NCI-H187 treated with DMSO at 0.1 percent for 48 hours (cell line): Measurements from ENCODE around the gene LEMD3.
"Not testable (repeated sequence)": the region's sequence is repeated elsewhere in the genome, so short reads cannot be mapped to it uniquely, and the experiment has no call there.

Source experiments
- DNase-seq: peaks from one replicate; lab custom pipeline; 2025; lab: John Stamatoyannopoulos, UW

The LEMD3 gene

DNA sequence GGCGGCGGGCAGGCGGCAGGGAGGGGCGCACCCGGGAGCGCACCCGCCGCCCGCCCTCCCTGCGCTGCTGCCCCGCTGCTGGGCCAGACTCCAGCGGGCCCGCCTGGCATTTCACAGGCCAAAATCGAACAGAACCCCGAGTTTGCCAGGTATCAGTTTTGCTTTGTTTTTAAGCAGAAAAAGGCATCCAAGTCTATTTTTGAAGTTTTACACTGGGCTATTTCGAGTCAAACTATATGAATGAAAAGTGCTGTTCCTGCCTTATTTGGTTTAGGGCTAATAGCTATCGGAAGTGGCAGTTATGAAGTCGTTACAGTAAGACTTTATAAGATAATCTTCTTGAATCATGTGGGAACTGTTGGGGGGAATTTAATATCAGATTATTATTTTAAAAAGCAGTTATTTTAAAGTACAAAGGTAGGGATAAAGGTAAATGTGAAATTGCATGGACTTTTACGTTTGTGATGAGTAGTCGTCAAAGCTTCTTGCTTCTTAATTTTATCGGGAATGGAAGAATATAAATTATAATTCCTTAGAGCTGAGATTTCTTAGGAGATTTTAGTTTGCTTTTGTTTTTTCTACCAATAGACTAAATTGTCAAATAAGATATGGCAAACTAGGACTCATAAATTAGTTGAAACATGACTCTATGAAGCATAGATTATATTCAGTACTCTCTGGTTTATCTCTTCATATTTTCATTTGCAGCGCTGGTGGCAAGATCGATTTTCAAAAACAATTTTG is 110.2 kb downstream of the LEMD3 start:
- DNase-seq, result no peak

DNA sequence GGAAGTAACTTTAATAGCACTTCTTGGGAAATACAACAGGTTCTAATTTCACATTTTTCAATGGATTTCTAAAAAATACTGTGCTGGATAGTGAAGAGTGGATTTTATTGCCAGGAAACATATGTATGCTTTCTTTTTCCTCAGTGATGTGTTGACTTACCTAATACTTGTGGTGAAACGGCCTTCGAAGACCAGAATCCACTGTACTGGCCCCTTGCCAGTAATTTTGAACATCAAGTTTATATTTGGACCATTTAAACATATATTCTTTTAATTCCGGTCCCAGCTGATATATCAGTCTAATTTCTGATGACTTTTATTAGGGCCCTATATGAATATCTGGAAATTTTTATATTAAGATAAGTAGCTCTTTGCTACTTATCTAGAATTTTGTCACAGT is 110.9 kb downstream of the LEMD3 start:
- no peak for DNase-seq

DNA sequence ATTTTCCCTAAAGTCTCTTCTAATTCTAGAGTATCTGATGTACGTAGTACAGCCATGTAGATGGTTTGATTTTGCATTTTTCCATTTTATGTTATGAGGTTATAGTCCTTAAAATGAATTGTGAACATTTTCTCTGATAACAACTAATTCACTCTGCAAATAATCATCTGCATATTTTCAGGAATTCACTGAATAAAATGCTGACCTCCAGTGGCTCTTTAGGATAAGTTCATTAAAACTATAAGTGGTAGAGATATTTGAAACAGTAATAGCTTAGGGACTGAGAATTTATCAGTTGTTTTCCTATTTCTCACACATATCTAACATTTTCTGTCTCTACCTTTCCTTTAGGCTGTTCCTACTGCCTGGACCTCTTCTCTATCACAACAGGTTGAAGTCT is 113.5 kb downstream of the LEMD3 start:
- DNase-seq, result no peak

DNA sequence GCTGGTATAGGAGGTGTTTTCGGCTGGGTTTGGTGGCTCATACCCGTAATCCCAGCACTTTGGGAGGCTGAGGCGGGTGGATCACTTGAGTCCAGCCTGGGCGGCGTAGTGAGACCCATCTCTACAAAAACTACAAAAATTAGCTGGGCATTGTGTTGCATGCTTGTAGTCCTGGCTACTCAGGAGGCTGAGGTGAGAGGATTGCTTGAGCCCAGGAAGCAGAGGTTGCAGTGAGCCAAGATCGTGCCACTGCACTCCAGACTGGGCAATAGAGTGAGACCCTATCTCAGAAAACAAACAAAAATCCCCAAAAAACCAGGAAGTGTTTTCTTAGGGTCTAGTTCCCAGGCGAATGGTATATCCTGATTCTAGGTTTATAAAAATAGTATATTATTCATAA is 116.1 kb downstream of the LEMD3 start:
- not testable (repeated sequence) for DNase-seq

DNA sequence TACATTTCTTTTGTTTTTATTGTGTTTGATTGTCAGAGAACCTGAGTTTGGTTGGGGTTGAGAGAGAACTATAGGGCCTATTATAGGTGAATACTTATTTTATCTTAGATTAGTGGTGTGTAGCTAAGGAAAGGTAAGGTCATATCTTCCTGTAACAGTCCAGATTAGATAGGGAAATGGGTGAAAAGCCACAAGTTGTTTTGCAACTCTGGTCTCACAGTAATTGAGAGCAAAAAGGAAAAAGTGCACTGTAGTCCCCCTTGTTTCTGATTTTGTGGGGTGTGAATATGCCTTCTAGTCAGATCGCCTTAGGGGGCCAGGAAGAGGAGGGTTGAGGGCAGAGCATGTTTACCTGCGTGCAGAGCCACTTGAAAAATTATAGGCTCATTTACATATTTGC is 118.0 kb downstream of the LEMD3 start:
- no peak for DNase-seq

DNA sequence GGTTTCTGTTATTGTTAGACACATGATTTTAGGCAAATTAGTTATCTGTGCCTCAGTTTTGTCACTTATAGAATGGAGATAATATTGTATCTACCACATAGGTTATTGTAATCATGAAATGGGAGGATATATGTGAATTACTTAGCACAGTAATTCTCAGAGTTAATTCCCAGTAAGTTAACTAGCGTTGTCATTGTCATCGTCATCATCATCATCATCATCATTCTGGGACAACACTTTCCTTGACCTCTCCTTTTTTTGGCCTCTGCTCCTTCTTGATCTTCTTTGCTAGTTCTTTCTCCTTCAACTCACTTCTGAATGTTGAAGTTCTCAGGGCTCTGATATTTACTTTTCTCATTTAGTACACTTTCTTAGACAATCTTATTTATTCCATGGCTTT is 122.9 kb downstream of the LEMD3 start:
- no peak for DNase-seq

DNA sequence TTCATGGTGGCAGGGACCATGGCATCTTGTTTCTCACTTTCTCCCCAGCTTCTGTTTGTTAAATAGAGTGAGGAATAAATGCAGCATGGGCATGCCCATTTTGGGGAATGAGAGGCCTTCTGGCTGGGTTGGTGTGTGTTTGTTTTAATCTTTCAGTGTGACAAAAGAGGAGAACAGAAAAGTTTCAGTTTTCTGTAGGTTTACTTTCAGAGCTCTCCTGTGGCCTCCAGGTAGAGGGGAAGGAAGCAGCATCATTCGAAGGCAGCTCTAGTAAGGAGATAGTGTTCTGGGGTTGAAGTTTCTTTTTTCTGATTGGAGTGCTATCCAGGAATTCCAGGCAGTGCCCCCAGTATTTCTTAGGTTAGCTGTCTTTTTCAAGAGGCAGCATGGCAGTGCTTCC is 124.4 kb downstream of the LEMD3 start:
- DNase-seq, result no peak

DNA sequence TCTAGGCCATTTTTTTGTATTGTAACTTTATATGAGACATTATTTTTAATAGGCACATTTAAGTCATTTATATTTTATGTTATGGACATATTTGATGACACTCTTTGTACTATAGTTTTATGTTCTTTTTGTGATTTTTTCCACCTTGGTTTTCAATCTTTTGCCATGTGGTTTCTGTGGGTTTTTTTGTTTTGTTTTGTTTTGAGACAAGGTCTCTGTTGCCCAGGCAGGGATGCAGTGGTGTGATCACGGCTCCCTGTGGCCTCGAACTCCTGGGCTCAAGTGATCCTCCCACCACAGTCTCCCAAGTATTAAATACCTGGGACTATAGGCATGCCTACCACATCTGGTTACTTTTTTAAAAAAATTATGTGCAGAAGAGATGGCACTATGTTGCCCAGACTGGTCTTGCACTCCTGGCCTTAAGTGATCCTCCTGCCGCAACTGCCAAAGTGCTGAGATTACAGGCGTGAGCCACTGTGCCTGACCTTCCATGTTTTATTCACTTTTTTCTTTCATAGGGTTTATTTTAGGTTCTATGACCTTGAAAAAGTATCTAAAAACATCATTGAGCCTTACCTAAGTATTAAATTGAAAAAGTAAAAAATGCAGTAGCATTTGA is 125.4 kb downstream of the LEMD3 start:
- DNase-seq, result no peak

DNA sequence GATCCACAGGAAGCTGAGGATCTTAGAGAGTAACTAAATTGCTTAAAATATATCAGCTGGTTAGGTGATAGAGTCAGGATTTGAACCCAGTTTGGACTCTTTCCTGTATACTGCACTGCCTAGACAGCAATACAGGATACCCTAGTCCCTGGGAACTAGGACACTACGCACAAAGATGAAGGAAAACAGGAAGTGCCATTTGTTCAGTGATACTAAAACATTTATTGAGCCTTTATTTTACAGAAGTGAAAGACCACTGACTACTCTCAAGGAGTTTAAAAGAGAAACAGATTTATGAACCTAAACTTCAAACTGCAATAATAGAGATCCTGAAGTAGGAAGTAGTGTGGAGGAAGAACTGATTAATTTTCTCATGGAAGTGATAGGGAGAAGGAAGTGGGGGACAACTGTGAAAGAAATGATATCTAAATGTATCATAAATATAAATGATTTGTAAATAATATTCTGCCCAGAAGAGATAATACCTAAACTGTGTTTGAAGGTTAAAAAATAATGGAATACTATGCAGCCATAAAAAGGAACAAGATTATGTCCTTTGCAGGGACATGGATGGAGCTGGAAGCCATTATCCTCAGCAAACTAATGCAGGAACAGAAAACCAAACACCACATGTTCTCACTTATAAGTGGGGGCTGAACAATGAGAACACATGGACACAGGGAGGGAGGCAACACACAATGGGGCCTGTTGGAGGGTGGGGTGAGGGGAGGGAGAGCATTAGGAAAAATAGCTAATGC is 127.3 kb downstream of the LEMD3 start:
- DNase-seq, result no peak
